HEK293 (cell line): ENCODE results near the gene AIG1.

Source experiments
- CTCF ChIA-PET: fragments of 350-600 bp; formaldehyde crosslinking; extraction: SDS; loops from one replicate; lab custom pipeline; 2021; ENCODE audit warnings: antibody characterized with exemption; lab: Yijun Ruan, JAX
- POLR2A ChIA-PET: fragments of 300-600 bp; formaldehyde crosslinking; extraction: SDS; loops from one replicate; lab custom pipeline; 2020; ENCODE audit warnings: antibody characterized with exemption, inconsistent platforms; lab: Yijun Ruan, JAX
- H3K27ac ChIP-seq: fragments of 200-500 bp; sonication (Bioruptor generic); 2 replicates; pipeline ENCODE4 v1.5.1; 2014; ENCODE audit warnings: low read depth, low read length, control low read depth, inconsistent platforms; ENCODE audit errors: extremely low read depth
- H3K36me3 ChIP-seq, 2 experiments: fragments of 200-500 bp in 1 of 2; sonication (Bioruptor generic) in 1 of 2; 1 replicate in 1 of 2; 2 replicates in 1 of 2; pipeline ENCODE4 v1.5.1; 2014 to 2017; ENCODE audit warnings: inconsistent platforms in 2 of 2, low read length in 2 of 2; ENCODE audit not compliant: control insufficient read depth in 2 of 2, insufficient read depth in 1 of 2
- H3K4me1 ChIP-seq: fragments of 200-500 bp; sonication (Bioruptor generic); 2 replicates; pipeline ENCODE4 v1.5.1; 2014; ENCODE audit warnings: mild to moderate bottlenecking, low read length, inconsistent platforms; ENCODE audit not compliant: control insufficient read depth, insufficient read depth
- H3K4me3 ChIP-seq: 2 replicates; pipeline ENCODE4 v1.5.1; 2011; ENCODE audit warnings: low read depth, mild to moderate bottlenecking, control low read depth, low read length, moderate library complexity
- H3K9me3 ChIP-seq: fragments of 200-500 bp; sonication (Bioruptor generic); 2 replicates; pipeline ENCODE4 v1.5.1; 2014; ENCODE audit warnings: low read depth, low read length, inconsistent platforms; ENCODE audit not compliant: control insufficient read depth, insufficient read depth
- ATF2 ChIP-seq: fragments of 450-650 bp; formaldehyde crosslinking; IDR thresholded peaks from 2 replicates; pipeline ENCODE4 v1.5.1; 2016; ENCODE audit warnings: missing biosample characterization, missing genetic modification characterization, low read depth
- BCL11A ChIP-seq: fragments of 450-650 bp; formaldehyde crosslinking; IDR thresholded peaks from 2 replicates; pipeline ENCODE4 v1.5.1; 2016; ENCODE audit warnings: low read depth, missing biosample characterization, missing genetic modification characterization
- KLF7 ChIP-seq: fragments of 450-650 bp; formaldehyde crosslinking; IDR thresholded peaks from 2 replicates; pipeline ENCODE4 v1.5.1; 2016; ENCODE audit warnings: missing biosample characterization, missing genetic modification characterization, borderline replicate concordance
- OSR2 ChIP-seq: fragments of 450-650 bp; formaldehyde crosslinking; IDR thresholded peaks from 2 replicates; pipeline ENCODE4 v1.5.1; 2016; ENCODE audit warnings: missing biosample characterization, missing genetic modification characterization
- SETDB1 ChIP-seq: IDR thresholded peaks from one replicate; pipeline ENCODE4 v1.6.1; 2017; ENCODE audit warnings: mild to moderate bottlenecking, low read length, moderate library complexity, mixed read lengths; ENCODE audit not compliant: insufficient read length
- SP2 ChIP-seq: fragments of 450-650 bp; formaldehyde crosslinking; IDR thresholded peaks from 2 replicates; pipeline ENCODE4 v1.5.1; 2016; ENCODE audit warnings: missing biosample characterization, missing genetic modification characterization
- ZBTB6 ChIP-seq: fragments of 450-650 bp; formaldehyde crosslinking; IDR thresholded peaks from 2 replicates; pipeline ENCODE4 v1.5.1; 2017; ENCODE audit warnings: missing biosample characterization, missing genetic modification characterization
- ZNF10 ChIP-seq: fragments of 450-650 bp; formaldehyde crosslinking; IDR thresholded peaks from 2 replicates; pipeline ENCODE4 v1.5.1; 2017; ENCODE audit warnings: missing biosample characterization, missing genetic modification characterization
- ZNF157 ChIP-seq: fragments of 450-650 bp; formaldehyde crosslinking; IDR thresholded peaks from 2 replicates; pipeline ENCODE4 v1.5.1; 2016; ENCODE audit warnings: missing biosample characterization, missing genetic modification characterization
- ZNF16 ChIP-seq: fragments of 450-650 bp; formaldehyde crosslinking; IDR thresholded peaks from 2 replicates; pipeline ENCODE4 v1.5.1; 2016; ENCODE audit warnings: low read depth, missing biosample characterization, missing genetic modification characterization
- ZNF311 ChIP-seq: fragments of 450-650 bp; formaldehyde crosslinking; IDR thresholded peaks from 2 replicates; pipeline ENCODE4 v1.5.1; 2017; ENCODE audit warnings: missing biosample characterization, missing genetic modification characterization, borderline replicate concordance
- ZNF350 ChIP-seq: fragments of 450-650 bp; formaldehyde crosslinking; IDR thresholded peaks from 2 replicates; pipeline ENCODE4 v1.5.0; 2017; ENCODE audit warnings: missing biosample characterization, mild to moderate bottlenecking, missing genetic modification characterization
- ZNF354C ChIP-seq: fragments of 450-650 bp; formaldehyde crosslinking; IDR thresholded peaks from 2 replicates; pipeline ENCODE4 v1.5.1; 2016; ENCODE audit warnings: missing biosample characterization, missing genetic modification characterization, low read depth, borderline replicate concordance
- ZNF513 ChIP-seq: fragments of 450-650 bp; IDR thresholded peaks from 2 replicates; pipeline ENCODE4 v1.5.1; 2018; ENCODE audit warnings: missing biosample characterization, missing genetic modification characterization
- ZNF548 ChIP-seq: fragments of 450-650 bp; formaldehyde crosslinking; IDR thresholded peaks from 2 replicates; pipeline ENCODE4 v1.5.1; 2016; ENCODE audit warnings: missing biosample characterization, missing genetic modification characterization
- ZNF664 ChIP-seq: fragments of 450-650 bp; formaldehyde crosslinking; IDR thresholded peaks from 2 replicates; pipeline ENCODE4 v1.5.1; 2016; ENCODE audit warnings: missing biosample characterization, missing genetic modification characterization
- ZNF670 ChIP-seq: fragments of 450-650 bp; formaldehyde crosslinking; IDR thresholded peaks from 2 replicates; pipeline ENCODE4 v1.5.1; 2016; ENCODE audit warnings: missing biosample characterization, missing genetic modification characterization, low read depth
- ZNF692 ChIP-seq: fragments of 450-650 bp; formaldehyde crosslinking; IDR thresholded peaks from 2 replicates; pipeline ENCODE4 v1.5.1; 2016; ENCODE audit warnings: missing biosample characterization, missing genetic modification characterization
- ZSCAN16 ChIP-seq: fragments of 450-650 bp; formaldehyde crosslinking; IDR thresholded peaks from 2 replicates; pipeline ENCODE4 v1.5.1; 2016; ENCODE audit warnings: missing biosample characterization, missing genetic modification characterization

Gene AIG1

GRCh38 chr6:143127941-143128680, 67.4 kb downstream of the AIG1 start:
- Histone ChIP-seq H3K36me3 (peaks cover 0 to 7% of the 10 kb centered on the region in 2 experiments; a peak in 1 of 3 replicates), H3K27ac (no peak overlapping the region), H3K9me3 (no peaks in the 10 kb centered on the region), H3K4me1 (no peaks in the 10 kb centered on the region), H3K4me3 (no peak overlapping the region)
- TF ChIP-seq ZNF311 (no peak), SP2 (tag by site-specific recombination) (no peak), ATF2 (tag by site-specific recombination) (no peak; the same call in 1 of the 2 replicates), ZNF354C (no peak), ZNF692 (no peak), ZNF548 (tag by site-specific recombination) (no peak), ZNF350 (no peak), KLF7 (no peak), ZNF157 (tag by site-specific recombination) (no peak)
- POLR2A ChIA-PET = no interaction called here
- CTCF ChIA-PET = no interaction called here

GRCh38 chr6:143128681-143129015, 68.0 kb downstream of the AIG1 start:
- no peaks in the 10 kb centered on the region for H3K9me3 ChIP-seq
- CTCF ChIA-PET = no interaction called here
- H3K36me3 ChIP-seq = peaks cover 0 to 7% of the 10 kb centered on the region in 2 experiments; a peak in 1 of 3 replicates
- TF ChIP-seq ZNF10 (tag by site-specific recombination) (no peak), ZBTB6 (no peak), ZNF664 (tag by site-specific recombination) (no peak), SETDB1 (no peak), OSR2 (tag by site-specific recombination) (no peak), ZNF16 (tag by site-specific recombination) (no peak), BCL11A (tag by site-specific recombination) (no peak), ZNF670 (tag by site-specific recombination) (no peak), ZNF513 (tag by site-specific recombination) (no peak), ZSCAN16 (no peak)
- POLR2A ChIA-PET = no interaction called here
- no peak overlapping the region for H3K27ac ChIP-seq
- no peaks in the 10 kb centered on the region for H3K4me1 ChIP-seq
- H3K4me3 ChIP-seq = no peak overlapping the region
